ENCODE results near the gene PCDHGC3.

The PCDHGC3 gene

DNA sequence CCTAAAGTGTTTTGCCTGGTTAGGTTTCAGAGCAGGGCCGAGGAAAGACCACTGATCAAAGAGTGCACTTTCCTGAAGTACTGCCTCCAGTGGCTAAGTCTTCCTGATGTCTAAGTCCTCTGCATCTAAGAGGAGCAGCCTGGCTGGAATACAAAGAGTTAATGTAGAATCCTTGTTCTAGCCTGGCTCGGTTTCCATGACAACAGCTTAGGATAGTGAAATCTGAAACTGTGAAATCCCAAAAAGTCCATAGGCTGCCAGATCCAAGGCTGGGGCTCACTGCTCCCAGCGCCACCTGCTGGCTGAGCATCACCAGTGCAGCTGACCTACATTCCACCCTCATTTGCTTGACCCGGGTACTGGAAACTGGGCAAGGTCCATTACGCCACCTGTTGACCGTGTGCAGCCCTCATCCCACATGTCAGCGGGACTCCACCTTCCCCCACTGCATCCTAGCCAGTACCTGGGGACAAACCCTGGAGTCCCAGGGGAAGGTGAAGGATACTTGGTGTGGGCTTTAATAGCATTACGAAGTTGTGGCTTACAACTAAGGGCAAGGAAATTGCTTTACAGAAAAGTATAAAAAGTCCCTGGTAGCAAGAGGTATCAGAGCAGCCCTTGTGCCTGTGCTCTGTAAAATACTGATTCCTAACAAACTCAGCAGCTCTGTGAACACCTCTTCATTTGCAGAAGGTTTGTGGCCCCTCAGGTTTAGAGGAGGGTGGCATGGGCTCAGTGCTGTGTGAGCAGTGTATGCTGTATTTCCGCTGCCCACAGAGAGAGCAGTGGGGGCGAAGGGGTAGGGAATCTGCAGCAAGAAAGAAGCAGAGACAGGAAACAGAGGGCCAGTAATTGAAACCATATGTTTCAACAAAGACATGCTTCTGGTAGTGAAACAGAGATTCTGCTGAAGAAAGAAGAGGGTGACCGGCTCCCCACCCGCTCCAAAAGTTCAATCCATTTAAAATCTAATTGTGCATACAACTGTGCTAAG, 49.1 kb downstream of the PCDHGC3 start (continued):
- TF ChIP-seq ZNF391 (tag by site-specific recombination; IDR thresholded peaks at IDR 0.05; ENCODE audit: borderline replicate concordance, low read depth) (no peak), ZNF530 (tag by site-specific recombination; IDR thresholded peaks at IDR 0.05; ENCODE audit: low read depth) (no peak), ZNF776 (tag by site-specific recombination; IDR thresholded peaks at IDR 0.05; ENCODE audit: borderline replicate concordance) (no peak), HOXA7 (CRISPR knock-in tag; IDR thresholded peaks at IDR 0.05; ENCODE audit: borderline replicate concordance) (no peak), REPIN1 (tag by site-specific recombination; IDR thresholded peaks at IDR 0.05; ENCODE audit: low read depth) (no peak), ZNF133 (tag by site-specific recombination; IDR thresholded peaks at IDR 0.05) (no peak), ZNF23 (tag by site-specific recombination; IDR thresholded peaks at IDR 0.05; ENCODE audit: borderline replicate concordance) (no peak), ZNF777 (tag by site-specific recombination; IDR thresholded peaks at IDR 0.05; ENCODE audit: borderline replicate concordance) (no peak), ZNF600 (tag by site-specific recombination; IDR thresholded peaks at IDR 0.05) (peak; percentile 76), ZBTB20 (tag by site-specific recombination; IDR thresholded peaks at IDR 0.05) (peak; percentile 22; the same call in 1 of the 2 replicates), ZNF132 (tag by site-specific recombination; IDR thresholded peaks at IDR 0.05; ENCODE audit: borderline replicate concordance) (no peak), ZNF664 (tag by site-specific recombination; IDR thresholded peaks at IDR 0.05) (no peak), ZNF324 (tag by site-specific recombination; IDR thresholded peaks at IDR 0.05) (no peak), ZBTB17 (tag by site-specific recombination; IDR thresholded peaks at IDR 0.05) (peak; percentile 36), ZNF501 (tag by site-specific recombination; IDR thresholded peaks at IDR 0.05) (0 out of 2 replicates have a peak, but pooled peaks have one; percentile 60), TRIM28 (IDR thresholded peaks at IDR 0.05; ENCODE audit: borderline replicate concordance, low read length) (no peak), ZNF433 (tag by site-specific recombination; IDR thresholded peaks at IDR 0.05; ENCODE audit: low read depth) (no peak), ZNF18 (tag by site-specific recombination; IDR thresholded peaks at IDR 0.05) (no peak), PRDM1 (tag by site-specific recombination; IDR thresholded peaks at IDR 0.05) (no peak), ZSCAN16 (tag by site-specific recombination; IDR thresholded peaks at IDR 0.05) (no peak), ZNF366 (tag by site-specific recombination; conservative IDR thresholded peaks at IDR 0.05) (no peak), SALL2 (tag by site-specific recombination; IDR thresholded peaks at IDR 0.05; ENCODE audit: borderline replicate concordance) (no peak)
- TF ChIP-seq, protein P1, sequence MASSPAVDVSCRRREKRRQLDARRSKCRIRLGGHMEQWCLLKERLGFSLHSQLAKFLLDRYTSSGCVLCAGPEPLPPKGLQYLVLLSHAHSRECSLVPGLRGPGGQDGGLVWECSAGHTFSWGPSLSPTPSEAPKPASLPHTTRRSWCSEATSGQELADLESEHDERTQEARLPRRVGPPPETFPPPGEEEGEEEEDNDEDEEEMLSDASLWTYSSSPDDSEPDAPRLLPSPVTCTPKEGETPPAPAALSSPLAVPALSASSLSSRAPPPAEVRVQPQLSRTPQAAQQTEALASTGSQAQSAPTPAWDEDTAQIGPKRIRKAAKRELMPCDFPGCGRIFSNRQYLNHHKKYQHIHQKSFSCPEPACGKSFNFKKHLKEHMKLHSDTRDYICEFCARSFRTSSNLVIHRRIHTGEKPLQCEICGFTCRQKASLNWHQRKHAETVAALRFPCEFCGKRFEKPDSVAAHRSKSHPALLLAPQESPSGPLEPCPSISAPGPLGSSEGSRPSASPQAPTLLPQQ (tag by site-specific recombination; IDR thresholded peaks at IDR 0.05), result 0 out of 2 replicates have a peak, but pooled peaks have one; percentile 25
- TF ChIP-seq, protein P2, sequence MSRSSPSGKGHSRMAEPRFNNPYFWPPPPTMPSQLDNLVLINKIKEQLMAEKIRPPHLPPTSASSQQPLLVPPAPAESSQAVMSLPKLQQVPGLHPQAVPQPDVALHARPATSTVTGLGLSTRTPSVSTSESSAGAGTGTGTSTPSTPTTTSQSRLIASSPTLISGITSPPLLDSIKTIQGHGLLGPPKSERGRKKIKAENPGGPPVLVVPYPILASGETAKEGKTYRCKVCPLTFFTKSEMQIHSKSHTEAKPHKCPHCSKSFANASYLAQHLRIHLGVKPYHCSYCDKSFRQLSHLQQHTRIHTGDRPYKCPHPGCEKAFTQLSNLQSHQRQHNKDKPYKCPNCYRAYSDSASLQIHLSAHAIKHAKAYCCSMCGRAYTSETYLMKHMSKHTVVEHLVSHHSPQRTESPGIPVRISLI (tag by site-specific recombination; IDR thresholded peaks at IDR 0.05), result no peak
- TF ChIP-seq, protein P3, sequence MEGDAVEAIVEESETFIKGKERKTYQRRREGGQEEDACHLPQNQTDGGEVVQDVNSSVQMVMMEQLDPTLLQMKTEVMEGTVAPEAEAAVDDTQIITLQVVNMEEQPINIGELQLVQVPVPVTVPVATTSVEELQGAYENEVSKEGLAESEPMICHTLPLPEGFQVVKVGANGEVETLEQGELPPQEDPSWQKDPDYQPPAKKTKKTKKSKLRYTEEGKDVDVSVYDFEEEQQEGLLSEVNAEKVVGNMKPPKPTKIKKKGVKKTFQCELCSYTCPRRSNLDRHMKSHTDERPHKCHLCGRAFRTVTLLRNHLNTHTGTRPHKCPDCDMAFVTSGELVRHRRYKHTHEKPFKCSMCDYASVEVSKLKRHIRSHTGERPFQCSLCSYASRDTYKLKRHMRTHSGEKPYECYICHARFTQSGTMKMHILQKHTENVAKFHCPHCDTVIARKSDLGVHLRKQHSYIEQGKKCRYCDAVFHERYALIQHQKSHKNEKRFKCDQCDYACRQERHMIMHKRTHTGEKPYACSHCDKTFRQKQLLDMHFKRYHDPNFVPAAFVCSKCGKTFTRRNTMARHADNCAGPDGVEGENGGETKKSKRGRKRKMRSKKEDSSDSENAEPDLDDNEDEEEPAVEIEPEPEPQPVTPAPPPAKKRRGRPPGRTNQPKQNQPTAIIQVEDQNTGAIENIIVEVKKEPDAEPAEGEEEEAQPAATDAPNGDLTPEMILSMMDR (tag by site-specific recombination; IDR thresholded peaks at IDR 0.05), result peak; percentile 98

All from HEK293 (cell line).